HPDE6-E6E7 (cell line): ENCODE data around the gene HUWE1.
"Not testable (repeated sequence)": the region's sequence is repeated elsewhere in the genome, so short reads cannot be mapped to it uniquely, and the experiment has no call there.

Experiments used
- DNase-seq: peaks from one replicate; pipeline ENCODE4 v3.0.0; 2011; ENCODE audit warnings: missing footprints; ENCODE audit errors: extremely low spot score

Gene HUWE1

DNA sequence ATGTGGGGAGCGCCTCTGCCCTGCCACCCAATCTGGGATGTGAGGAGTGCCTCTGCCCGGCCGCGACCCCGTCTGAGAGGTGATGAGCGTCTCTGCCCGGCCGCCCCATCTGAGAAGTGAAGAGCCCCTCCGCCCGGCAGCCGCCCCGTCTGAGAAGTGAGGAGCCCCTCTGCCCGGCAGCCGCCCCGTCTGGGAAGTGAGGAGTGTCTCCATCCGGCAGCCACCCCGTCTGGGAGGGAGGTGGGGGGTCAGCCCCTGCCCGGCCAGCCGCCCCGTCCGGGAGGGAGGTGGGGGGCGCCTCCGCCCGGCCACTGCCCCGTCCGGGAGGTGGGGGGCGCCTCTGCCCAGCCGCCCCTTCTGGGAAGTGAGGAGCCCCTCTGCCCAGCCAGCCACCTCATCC lies 182.5 kb downstream of the HUWE1 start:
- DNase-seq, result not testable (repeated sequence)

DNA sequence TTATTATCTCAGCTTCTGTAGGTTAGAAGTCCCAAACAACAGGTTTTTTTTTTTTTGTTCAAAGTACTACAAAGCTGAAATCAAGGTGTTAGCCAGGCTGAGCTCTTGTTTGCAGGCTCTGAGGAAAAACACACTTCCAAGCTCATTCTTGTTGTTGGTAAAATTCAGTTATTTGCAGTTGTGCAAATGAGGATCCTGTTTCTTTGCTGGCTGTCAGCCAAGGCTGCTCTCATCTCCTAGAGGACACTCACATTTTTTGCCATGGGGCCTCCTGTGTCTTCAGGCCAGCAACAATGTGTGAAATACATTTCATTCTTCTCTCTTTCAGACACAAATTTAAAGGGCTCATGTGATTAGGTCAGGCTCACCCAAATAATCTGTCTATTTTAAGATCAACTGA lies 192.1 kb downstream of the HUWE1 start:
- no peak for DNase-seq

DNA sequence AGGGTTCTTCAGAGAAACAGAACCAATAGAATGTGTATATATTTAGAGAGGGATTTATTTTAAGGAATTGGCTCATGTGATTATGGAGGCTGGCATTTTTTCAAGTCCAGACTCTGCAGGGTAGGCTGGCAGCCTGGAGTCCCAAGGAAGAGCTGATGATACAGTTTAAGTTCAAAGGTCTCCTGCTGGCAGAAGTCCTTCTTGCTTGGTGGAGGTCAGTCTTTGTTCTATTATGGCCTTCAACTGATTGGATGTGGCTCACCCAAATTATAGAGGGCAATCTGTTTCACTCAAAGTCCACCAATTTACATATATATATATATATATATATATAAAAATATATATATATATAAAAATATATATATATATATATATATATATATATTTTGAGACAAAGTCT lies 200.2 kb downstream of the HUWE1 start:
- no peak for DNase-seq

DNA sequence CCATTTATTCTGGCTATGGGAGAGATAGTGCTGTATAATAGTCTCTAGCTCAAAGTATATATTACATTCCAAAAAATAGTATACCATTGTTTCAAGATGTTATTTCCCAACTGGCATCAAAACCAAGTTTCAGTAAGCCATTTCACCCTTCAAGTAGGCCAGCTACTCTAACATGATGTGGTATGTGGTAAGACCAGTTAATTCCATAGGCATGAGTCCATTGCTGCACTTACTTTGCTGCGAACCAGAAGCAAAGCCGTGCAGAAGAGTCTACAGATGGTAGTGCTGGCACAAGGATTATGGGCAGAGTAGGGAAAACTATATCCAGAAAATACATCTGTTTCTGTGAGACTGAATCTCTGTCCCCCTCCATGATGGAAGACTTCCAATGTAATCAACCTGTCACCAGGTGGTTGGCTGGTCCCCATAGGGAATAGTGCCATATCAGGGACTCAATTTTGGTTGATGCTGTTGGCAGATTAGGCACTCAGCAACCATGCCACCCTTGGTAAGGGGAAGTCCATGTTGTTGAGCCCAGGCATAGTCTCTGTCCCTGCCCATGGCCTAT lies 202.6 kb downstream of the HUWE1 start:
- DNase-seq, result no peak

DNA sequence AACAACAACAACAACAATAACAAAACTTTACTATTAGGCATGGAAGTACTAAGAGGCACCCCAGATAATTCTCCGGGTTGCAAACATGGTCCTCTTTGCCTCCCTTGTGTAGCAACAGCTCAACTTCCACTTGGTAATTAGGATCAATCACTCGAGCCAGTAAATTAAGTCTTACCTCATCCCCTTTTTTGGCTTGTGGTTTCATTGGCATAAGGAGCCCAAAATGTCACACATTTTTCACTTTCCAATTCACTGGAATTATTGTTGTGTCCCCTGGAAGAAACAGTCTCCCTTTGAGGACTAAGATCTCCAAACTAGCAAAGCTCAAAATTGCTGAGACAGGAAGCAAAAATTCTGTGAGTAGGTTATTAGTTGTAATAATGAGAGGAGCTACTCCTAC lies 203.1 kb downstream of the HUWE1 start:
- no peak for DNase-seq
